Measurements from ENCODE around the gene EFHB.

DNA sequence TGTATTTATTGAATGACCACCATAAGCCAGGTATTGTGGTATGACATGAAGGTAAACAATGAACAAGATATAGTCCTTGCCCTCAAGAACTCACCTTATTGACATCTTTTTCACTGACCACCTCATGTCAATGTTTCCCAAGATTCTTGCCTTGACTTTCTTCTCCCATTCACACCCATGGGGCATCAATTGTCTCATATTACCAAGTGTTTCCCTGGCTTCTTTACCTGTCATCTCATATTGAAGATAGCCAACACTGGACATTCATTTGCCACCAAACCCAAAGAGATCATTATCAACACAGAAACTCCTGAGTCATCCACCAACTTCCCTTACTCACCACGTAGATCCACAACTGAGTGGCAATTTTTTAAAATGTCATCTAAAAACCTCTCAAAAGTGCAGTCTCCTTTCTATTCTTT, 2.2 kb downstream of the EFHB start:
- TF ChIP-seq POLR2AphosphoS5 (IDR thresholded peaks at IDR 0.05): no peak
- TF ChIP-seq, protein P1, sequence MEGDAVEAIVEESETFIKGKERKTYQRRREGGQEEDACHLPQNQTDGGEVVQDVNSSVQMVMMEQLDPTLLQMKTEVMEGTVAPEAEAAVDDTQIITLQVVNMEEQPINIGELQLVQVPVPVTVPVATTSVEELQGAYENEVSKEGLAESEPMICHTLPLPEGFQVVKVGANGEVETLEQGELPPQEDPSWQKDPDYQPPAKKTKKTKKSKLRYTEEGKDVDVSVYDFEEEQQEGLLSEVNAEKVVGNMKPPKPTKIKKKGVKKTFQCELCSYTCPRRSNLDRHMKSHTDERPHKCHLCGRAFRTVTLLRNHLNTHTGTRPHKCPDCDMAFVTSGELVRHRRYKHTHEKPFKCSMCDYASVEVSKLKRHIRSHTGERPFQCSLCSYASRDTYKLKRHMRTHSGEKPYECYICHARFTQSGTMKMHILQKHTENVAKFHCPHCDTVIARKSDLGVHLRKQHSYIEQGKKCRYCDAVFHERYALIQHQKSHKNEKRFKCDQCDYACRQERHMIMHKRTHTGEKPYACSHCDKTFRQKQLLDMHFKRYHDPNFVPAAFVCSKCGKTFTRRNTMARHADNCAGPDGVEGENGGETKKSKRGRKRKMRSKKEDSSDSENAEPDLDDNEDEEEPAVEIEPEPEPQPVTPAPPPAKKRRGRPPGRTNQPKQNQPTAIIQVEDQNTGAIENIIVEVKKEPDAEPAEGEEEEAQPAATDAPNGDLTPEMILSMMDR (IDR thresholded peaks at IDR 0.05): no peak

Measured in breast epithelium (tissue), 3 donors.